T-helper 2 cell treated with Interferon-gamma antibody and Interleukin-4, amounts not matched to agents 100 ng/mL and 5 ng/mL, for 36 hours (primary cell): Measurements from ENCODE around the gene MPP7. TPM values are rescaled to one million over a fixed set of nuclear protein-coding genes. Genes with fewer than 3 reads are reported as not detected.

ENCODE experiments used
- intact Hi-C: fragments of 100-400 bp; cut with micrococcal nuclease; formaldehyde crosslinking; loops from one replicate; pipeline ENCODE4 v1.15.1; 2023
- total RNA-seq: library from RNA; stranded (reverse); gene quantifications from 2 replicates; pipeline ENCODE4 v1.2.3, GENCODE V29; 2022

Gene MPP7
- total RNA-seq, 1 donor from 2014 or later: 4.9 TPM

- intact Hi-C loops: no loop called here
Observed at GRCh38 chr10:28273343-28273742, 29.5 kb downstream of the MPP7 start.

- intact Hi-C loops: no loop called here
Observed at GRCh38 chr10:28269842-28270456, 32.9 kb downstream of the MPP7 start.

DNA sequence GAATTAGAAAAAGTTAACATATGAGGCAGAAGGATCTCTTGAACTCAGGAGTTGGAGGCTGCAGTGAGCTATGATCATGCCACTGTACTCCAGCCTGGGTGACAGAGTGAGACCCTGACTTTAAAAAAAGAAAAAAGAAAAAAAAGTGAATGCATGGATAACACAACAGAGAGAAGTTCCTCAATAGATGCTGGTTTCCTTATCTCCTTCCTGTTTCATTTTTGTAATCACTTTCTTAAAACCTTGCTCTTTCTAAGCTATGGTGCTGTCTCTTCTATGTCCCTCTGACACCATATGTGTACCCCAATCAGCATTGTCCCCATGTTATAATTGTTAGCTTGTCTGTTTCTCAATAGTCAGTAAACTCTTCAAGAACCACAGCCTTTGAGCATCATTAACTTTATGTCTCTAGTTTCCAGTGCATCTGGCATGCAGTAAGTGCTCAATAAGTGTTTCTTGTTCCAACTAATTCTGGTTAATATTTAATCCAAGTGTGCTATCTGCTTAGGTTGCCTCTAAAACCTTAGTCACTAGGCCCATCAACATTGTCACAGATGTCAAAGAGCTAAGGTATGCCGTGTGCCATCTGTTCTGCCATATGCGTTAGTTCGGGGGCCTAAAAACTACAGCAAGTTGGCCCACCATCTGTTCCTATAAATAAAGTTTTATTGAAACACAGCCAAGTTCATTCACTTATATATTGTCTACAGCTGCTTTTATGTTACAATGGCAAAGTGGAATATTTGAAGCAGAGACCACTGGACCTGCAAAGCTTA lies 36.2 kb downstream of the MPP7 start:
- intact Hi-C loops: no loop called here

DNA sequence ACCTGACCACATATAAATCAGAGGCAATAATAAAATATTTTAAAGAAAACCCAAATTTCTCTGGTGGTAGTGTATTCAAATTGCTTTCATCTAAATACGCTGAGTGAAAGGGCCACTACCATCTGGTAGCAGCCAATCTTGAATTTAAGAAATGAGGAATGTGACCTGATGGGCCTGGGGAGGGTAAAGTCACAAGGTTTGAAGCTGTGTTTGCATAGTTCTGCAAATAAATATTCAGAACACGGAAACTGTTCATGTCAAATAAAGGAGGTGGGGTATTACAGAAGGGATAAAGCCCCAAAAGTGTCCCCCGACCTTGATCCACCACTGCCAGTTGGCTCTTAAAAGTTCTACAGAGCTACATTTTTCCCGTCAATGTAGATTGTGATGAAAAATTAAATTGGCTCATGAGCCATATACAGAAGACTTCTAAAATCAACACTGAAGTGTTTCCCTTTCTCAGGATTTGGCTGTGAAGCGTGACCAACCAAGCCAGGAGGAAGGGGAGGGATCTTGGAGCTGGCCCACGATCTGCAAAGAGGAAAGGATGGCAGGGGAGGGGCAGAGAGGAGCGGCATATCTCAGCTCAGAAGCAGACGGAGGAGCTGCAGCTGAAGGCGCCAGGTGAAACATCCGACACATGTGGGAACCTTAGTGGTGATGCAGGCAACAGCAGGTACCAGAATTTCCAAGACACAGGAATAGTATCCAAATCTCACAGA lies 39.6 kb downstream of the MPP7 start:
- intact Hi-C loops: no loop called here

GRCh38 chr10:28256776-28257175 lies 46.1 kb downstream of the MPP7 start:
- intact Hi-C loops: no loop called here

DNA sequence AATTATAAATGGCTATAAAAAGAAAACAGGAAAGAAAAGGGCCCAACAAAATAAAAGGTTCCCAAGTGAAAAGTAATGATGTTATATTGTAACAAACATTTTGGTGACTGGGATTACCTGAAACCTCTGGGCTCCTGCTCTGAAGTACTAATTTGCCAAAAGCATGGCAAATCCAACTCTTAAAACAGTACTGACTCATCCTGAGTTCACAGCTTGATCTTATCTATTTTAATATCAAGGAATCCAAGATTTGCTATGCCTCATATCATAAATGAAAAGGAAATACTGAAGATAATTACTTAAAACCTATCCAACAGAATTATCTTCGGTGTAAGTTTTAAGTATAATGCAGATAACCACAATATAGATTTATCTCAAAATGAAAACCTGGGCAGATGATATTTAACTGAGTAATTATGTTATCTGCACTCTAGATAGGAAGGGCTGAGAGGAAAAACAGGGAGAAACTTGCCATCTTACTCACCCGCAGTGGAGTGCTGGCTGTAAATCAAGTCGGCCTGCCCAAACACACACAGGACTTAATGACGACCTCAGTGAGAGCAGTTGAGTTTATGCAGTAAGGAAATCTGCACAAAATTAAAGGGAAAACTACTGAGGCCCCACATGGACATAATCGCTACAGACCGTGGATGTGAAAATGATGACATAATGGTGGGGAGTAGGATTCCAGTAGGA lies 48.4 kb downstream of the MPP7 start:
- intact Hi-C loops: no loop called here

GRCh38 chr10:28253169-28253785 lies 49.6 kb downstream of the MPP7 start:
- intact Hi-C loops: no loop called here

Other genes starting within 250 kb of the MPP7 start
- 135 and 136 TPM in 2 replicates for gene WAC, start 230.1 kb upstream of the MPP7 start, total RNA-seq